GDM1 (cell line): ENCODE results near the gene NUP62.

Source experiments
- DNase-seq: peaks from one replicate; lab custom pipeline; 2025; lab: John Stamatoyannopoulos, UW

Gene NUP62

DNA sequence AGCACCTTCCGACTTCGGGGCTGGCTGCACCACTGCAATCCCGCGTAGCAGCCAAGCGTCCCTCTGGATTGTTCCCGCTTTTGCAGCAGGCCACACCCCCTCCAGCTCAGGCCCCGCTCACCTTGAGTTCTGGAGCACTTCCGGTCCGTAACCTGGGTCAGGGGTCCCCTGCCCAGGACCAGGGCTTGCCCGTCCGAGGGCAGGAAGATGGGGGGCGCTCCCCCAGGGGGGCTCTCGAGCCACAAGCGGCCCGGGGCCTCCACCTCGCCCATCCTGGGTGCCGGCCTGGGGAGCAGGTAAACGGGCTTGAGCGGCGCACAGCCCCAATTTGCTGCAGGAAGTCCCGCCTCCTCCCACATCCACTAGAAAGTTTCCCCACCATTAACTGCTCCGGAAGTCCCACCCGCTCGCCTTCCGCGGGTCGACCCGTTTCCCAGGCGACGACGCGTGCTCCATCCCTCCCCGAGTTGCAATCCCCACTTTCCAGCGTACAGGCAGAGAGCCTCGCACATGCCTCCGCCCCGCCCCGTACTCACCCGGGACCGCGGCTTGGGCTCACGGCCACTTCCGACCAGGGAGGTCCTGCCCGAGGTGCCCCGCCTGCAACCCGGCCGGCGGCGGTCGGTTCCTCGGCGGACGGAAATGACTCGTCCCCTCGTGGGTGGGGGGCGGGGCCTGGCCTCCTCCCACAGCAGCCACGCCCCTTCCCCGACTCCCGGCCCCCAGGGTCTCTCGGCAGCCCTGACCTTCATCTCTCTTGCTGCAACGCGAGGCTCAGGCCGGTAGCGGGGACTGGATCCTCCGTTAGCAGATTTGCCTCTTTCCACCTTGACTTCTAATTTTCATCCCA is 62.1 kb downstream of the NUP62 start, which contains the start of gene PNKP:
TSS of gene PNKP (minus strand) at position 644 of the 850 bp plus-strand sequence. CDS start at position 272, 372 bp downstream.
- DNase-seq: peak; percentile 88

DNA sequence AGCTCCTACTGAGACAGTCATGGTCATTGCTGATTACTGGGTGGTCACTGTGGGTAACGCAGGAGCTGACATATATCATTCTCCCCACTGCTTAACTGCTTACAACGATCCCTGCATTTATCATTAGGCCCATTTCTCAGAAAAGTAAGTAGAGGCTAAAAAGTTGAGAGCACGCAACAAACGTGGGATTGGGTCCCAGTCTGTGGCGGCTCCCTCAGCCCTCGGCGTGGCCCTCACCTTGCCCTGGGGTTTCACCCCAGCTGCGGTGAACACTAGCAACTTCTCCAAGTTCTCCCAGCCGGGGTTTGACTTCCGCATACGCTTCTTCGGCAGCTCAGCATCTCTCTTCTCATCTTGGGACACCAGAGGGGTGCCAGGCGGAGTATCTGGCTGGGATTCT is 64.4 kb downstream of the NUP62 start:
- DNase-seq: no peak

DNA sequence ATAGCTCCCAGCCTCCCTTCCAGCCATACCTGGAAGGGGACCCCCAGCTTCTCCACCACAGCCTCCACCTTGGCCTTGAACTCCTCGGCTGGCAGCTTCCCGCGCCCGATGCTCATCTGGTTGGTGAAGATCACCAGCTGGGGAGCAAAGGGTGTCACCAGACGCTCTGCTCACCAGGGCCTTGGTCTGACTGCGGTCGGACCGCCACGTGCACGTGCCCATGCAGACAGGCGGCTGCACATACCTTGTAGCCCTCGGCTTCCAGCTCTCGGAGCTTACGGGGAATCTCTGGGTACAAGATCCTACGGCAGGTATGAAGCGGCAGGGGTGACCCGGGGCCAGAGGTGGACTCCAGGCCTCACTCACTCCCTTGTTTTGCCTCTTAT is 65.4 kb downstream of the NUP62 start:
- DNase-seq: no peak

DNA sequence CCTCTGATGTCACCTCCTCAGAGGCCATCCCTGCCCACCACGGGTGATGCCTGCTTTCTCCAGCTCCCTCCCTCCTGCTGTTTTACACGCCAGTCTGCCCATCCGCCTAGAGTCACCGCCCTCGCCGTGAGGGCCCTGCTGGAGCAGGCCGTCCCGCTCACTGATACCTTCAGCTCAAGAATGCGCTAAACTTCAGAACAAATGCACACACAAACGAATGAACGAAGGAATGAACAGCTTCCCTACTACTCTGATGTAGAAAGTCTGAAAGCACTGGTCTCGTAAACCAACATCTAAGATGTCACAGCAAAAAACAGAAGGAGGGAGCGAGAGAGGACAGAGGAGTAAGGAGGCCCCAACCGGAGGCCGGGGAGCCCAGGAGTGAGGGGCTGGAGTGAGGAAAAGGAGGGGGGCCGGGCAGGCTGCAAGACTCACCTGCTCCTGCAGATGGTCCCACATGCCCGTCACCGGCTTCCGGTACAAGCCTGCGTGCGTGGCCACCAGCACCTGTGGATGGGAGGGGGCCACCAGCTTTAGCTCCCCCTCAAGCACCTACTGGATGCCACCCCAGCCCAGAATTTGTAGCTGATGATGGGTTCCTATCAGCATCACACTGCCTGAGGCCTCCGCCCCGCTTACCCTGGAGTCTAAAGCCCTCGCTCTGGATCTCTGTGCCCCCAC is 65.9 kb downstream of the NUP62 start:
- DNase-seq: no peak

DNA sequence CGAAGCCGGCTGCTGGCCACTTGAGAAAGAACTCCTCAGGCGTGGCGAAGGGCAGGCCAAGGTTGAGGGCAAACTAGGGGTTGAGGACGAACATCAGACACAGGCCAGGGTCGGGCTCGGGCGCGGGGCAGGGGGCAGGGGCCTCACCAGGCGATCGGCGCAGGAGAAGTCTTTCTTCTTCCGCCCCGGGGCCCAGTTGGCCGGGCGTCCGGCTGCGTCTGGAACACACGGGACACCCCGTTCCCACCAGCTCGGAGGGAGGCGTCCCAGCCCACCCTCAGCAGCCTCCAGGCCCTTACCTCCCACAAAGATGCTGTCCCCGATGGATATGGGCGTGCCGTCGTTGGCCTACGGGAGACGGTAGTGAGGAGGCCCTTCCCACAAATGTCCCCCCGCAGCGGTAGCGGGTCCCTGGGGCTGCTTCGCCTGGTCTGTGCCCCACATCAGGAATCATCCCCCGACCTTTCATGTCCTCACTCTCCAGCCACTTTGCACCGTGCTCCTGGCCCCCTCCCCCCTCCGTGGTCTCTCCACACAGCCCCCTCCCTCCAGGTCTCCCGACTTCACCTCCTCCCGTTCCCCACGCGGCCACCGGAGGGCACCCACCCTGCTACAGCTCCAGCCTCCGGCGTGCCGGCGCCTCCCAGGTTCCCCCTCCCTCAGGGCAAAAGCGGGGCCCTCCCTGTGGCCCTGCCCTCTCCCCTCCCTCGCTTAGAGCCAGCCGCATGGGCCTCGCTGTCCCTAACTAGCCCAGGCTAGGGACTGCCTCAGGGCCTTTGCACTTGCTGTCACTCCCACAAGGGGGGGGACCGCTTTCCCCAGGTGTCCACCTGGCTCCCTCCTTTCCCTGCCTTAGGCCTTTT is 66.7 kb downstream of the NUP62 start:
- no peak for DNase-seq

DNA sequence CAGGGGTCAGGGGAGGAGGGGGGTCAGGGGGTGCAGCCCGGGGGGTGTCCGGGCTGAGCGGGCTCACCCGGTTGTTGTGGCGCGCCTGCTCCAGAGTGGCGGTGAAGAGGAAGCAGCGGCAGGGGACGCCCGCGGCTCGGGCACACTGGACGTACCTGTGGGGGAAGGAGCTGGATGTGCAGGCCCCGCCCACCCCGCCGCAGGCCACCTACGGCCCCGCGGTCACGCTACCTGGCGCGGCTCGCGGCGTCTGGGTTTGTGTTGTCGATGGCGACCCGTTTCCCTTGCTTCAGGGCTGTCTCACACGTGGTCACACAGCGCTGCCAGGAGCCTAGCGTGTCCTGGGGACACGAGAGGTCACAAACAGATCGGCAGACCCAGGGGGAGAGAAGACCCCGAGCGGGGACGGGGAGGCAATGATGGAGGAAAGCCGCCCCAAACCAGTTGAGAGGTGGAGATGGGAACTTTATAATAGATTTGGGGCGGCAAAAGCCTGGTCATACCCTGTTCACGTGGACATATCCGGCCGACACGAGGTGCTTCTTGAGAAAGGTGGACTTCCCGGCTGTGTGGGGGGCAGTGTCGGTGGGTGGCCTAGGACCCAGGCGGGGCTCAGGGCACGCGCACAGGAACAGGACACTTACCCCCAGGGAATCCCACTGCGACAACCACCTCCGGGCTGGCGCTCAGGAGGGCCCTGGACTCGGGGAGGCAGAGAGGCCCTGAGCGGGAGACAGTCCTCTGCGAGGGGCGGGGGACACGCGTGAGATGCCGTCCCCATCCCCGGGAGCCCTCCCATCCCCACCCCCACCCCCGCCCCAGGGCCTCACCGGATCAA is 67.5 kb downstream of the NUP62 start:
- no peak for DNase-seq

DNA sequence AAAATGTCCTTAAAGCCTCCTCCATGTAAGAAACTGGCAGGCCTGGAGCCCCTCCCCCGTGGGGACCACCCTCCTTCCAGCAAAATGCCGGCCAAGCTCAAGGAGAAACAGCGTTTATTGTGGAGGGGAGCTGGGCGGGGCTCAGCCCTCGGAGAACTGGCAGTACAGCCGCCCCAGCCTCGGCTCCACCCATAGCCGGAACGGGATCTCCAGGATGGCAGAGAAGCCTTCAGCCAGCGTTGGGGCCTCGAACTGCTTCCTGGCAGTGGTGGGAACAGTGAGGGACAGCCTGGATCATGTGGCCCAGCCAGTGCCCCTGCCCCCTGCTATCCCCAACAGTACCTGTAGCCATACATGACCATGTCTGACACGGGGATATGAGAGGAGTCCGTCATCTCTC is 68.2 kb downstream of the NUP62 start:
- no peak for DNase-seq

DNA sequence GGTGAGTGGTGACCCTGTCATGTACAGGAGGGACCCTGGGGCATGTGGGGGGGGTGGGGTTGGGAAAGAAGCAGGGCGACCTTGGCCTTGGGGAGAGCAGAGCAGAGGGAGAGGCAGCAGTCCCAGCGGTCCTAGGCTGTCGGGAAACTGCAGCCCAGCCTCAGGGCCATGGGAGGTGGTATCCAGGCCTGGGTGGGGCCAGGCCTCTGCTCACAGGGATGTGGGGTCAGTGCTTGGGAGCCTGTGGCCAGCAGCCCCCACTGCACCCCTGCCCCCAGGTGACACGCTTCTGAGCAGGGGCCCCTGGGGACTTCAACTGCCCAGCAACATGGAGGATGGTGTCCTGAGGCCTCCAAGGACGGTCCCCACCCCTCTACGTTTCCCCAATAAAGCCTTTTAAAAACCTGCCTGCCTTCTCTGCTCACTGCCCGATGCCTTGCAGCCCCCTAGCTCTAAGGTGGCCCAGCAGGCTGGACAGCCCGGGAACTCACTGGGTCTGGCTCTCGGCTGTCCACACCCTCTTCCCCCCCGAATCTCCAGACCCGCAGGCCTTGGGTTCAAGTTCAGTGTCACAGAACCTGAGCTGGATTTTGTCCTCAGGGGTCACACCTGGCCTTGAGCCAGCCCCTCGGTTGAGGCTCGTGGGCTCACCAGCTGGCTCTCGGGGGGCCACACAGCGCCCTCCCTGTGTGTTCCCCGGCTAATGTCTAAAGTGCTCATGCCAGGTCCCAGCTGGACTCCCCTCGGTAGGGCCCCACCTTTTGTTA is 68.8 kb downstream of the NUP62 start:
- no peak for DNase-seq

DNA sequence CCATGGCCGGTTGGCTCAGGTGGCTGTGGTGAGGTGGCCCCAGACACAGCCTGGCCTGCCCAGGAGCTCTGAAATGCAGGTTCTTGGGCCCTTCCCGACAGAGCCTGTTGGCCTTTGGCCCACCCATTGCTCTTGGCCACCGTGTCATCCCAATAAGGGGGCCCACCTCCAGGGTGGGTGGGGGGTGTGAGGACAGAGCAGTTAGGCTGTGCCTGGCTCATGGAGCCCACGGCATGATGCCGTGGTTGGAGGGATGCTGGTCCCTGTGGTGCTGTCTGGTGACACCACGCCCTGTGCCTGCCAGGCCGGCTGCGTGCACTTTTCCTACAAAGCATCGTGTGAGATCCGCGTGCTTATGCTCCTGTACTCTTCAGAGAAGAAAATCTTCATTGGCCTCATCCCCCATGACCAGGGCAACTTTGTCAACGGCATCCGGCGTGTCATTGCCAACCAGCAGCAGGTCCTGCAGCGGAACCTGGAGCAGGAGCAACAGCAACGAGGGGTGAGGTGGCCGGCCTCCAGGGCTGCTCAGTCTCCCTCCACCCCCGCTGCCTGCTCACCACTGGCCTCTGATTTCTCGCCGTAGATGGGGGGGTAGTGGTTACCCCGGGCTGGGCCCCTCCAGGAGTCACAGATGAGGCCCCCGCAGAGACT is 69.5 kb downstream of the NUP62 start:
- no peak for DNase-seq

DNA sequence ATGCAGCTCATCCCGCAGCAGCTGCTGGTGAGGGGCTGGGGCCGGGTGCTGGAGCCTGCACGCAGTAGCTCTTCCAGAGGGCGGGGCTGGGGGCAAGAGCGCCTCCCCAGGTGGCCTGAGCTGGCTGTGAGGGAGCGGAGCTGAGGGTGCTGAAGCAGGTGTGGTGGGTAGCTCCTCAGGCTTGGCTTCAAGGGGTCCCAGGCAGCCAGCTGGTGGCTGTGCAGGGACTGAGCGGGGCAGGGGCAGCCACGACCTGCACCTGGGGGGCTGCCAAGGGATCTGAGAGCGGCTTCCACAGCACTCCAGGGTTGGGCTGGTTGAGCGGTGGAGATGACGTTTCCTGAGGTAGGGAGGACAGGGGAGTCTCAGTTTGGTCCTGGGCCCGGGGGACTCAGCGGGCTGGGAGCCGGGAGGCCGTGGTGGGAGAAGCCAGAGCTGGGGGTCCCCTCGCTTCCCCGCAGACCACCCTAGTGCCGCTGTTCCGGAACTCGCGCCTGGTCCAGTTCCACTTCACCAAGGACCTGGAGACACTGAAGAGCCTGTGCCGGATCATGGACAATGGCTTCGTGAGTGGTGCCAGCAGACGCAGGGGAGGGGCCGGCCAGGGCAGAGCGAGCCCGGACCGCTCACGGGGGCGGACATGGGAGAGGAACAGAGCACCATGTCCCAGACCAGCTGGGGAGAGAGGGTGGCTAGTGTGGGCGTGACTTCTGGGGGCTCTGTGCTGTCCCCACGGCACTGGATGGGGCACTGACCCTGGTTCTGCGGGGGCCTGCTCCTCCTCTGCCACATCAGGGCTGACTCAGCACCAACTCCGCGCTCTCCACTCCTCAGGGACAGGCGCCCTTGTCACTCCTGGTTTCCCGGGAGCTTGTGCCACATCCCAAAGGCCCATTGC is 71.0 kb downstream of the NUP62 start:
- no peak for DNase-seq

DNA sequence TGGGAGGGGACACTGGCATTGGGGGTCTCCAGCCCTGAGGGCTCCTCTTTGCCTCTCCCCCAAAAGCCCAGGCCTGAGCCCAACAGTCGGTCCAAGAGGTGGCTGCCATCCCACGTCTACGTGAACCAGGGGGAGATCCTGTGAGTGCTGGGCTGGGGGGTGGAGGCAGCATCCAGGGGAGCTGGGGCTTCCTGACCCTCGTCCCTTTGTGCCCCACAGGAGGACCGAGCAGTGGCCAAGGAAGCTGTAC is 71.5 kb downstream of the NUP62 start:
- no peak for DNase-seq

DNA sequence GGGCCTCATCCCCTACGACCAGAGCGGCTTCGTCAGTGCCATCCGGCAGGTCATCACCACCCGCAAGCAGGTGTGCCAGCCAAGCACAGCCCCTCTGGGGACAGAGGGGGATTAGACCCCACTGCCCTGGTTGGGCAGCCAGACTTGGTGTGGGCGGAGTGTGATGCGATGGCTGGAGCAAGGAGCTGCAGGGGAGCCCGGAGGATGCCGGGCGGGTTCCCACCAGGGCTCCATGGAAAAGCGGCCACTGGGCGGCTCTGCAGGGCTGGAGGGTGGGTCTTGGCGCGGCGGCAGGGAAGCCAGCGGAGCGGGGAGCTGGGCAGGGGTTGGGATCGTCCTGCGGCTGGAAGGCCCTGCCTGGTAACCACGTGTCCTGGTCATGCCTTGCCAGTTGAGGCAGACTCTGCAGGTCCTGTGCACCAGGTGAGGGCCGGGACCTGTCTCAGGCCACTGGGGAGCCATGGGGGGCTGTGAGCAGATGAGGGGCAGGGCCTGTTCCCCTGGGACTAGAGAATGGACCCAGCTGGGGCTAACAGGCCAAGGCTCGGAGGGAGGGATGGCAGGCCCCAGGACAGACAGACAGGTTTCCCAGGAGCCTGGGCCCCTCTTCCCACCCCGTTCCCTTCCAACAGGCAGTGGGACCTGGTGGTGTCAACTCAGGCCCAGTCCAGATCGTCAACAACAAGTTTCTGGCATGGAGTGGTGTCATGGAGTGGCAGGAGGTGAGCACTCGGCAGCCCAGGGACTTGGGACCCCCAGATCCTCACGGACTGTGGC is 72.1 kb downstream of the NUP62 start:
- DNase-seq: no peak
